GM18907 (cell line): Measurements from ENCODE around the gene PPT1.

ENCODE experiments used
- ATAC-seq: cut with Tn5 transposase; IDR thresholded peaks from one replicate; pipeline ENCODE4 v1.9.1; 2021; ENCODE audit warnings: mild to moderate bottlenecking, moderate library complexity; ENCODE audit not compliant: unreplicated experiment

The PPT1 gene

DNA sequence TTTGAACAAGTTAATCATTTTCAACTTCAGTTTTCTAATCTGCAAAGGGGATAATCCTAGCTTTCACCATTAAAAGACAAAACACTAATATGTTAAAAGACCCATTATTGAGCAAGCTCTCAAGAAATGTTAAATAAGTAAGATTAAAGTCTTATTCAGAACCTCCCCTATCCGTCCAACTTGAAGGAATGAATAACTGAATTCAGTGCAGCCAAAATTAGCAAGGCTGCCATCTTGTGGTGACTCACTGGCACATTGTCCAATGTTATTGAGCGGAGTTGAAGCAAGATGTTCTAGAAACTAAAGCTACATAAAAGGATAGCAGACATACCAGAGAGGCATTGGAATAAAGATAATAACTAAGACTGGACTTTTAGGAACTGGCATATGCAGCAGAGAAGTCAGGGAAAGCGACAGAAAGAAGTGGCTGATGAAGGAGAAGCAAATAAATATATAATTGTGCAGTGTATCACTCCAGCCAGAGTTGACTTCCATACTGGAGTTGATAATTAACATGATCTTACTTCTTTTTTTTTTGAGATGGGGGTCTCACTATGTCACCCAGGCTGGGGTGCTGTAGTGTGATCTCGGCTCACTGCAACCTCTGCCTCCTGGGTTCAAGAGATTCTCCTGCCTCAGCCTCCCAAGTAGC lies 64.7 kb downstream of the PPT1 start:
- ATAC-seq: no peak

GRCh38 chr1:40030528-40031135 lies 66.4 kb downstream of the PPT1 start:
- ATAC-seq: no peak

GRCh38 chr1:40029608-40030007 lies 67.4 kb downstream of the PPT1 start:
- no peak for ATAC-seq

GRCh38 chr1:40027647-40028046 lies 69.4 kb downstream of the PPT1 start:
- ATAC-seq: no peak

DNA sequence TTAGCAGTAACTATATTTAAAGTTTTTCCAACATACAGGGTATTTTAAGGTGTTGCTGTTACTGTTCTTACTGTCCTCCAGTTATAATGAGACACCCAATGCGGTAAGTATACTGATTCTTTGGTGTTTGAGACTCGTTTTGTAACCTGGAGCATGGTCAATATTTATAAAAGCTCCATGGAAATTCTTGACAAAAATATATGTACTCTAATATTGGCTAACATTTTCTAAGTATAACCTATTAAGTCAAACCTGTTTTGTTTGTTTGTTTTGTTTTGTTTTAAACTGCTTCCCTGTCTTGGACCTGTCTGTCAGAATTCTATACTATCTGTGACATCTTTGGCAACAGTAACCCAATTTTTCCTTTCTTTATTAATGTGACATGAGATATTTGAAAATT lies 72.4 kb downstream of the PPT1 start:
- no peak for ATAC-seq

DNA sequence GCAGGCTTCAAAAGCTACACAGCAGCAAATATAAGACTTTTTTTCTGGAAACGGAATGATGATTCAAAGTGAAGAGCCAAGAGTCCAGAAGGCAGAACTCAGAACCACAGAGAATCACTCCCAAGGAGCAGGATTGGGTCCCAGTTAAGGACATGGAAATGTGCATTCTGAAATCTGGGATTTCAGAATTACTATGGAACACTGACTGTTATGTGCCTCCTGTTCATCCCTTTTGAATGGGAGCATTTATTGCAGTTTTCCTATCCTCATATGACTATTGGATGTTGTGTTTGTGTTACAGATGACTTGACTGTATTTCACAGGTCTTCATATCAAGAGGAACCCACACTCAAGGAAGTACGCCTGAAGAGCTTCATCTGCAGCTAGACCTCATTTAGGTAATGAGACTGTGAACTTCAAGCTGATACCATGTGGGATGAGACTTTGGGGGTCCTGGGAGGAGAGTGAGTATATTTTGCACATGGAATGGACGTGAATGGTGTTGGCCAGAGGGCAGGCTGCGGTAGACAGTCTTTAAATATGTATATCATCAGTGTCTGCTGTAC lies 73.6 kb downstream of the PPT1 start:
- no peak for ATAC-seq
